ENCODE measurements around the gene ZNRF1. TPM values are rescaled to one million over a fixed set of nuclear protein-coding genes. Genes with fewer than 3 reads are reported as not detected.

ZNRF1 gene
- total RNA-seq (15.2 TPM), polyA plus RNA-seq (ENCODE audit: insufficient read depth in 1 of 8, insufficient read length in 8 of 8, low replicate concordance in 1 of 8) (10 to 100 TPM; 36.0 to 47.0 (median 45.5) TPM)
- long read RNA-seq, donor 1, full-length matches to known transcripts = 10 of 10 reads
- long read RNA-seq, donor 1, partial matches to known transcripts = 0 of 10 reads
- long read RNA-seq, donor 1, other reads (novel, unspliced or antisense) = 0 of 10 reads
- long read RNA-seq, donor 2, full-length matches to known transcripts = 3 of 3 reads
- long read RNA-seq, donor 2, partial matches to known transcripts = 0 of 3 reads
- long read RNA-seq, donor 2, other reads (novel, unspliced or antisense) = 0 of 3 reads
- long read RNA-seq, donor 3, full-length matches to known transcripts = 27 of 38 reads
- long read RNA-seq, donor 3, partial matches to known transcripts = 11 of 38 reads
- long read RNA-seq, donor 3, other reads (novel, unspliced or antisense) = 0 of 38 reads
- long read RNA-seq, donor 4, full-length matches to known transcripts = 18 of 18 reads
- long read RNA-seq, donor 4, partial matches to known transcripts = 0 of 18 reads
- long read RNA-seq, donor 4, other reads (novel, unspliced or antisense) = 0 of 18 reads
- long read RNA-seq, donor 5, full-length matches to known transcripts = 32 of 48 reads
- long read RNA-seq, donor 5, partial matches to known transcripts = 16 of 48 reads
- long read RNA-seq, donor 5, other reads (novel, unspliced or antisense) = 0 of 48 reads
- long read RNA-seq, donor 6, full-length matches to known transcripts = 38 of 47 reads
- long read RNA-seq, donor 6, partial matches to known transcripts = 9 of 47 reads
- long read RNA-seq, donor 6, other reads (novel, unspliced or antisense) = 0 of 47 reads
- long read RNA-seq, donor 7, full-length matches to known transcripts = 22 of 36 reads
- long read RNA-seq, donor 7, partial matches to known transcripts = 14 of 36 reads
- long read RNA-seq, donor 7, other reads (novel, unspliced or antisense) = 0 of 36 reads
- long read RNA-seq, donor 8, full-length matches to known transcripts = 13 of 13 reads
- long read RNA-seq, donor 8, partial matches to known transcripts = 0 of 13 reads
- long read RNA-seq, donor 8, other reads (novel, unspliced or antisense) = 0 of 13 reads
- long read RNA-seq, donor 9, full-length matches to known transcripts = 32 of 40 reads
- long read RNA-seq, donor 9, partial matches to known transcripts = 8 of 40 reads
- long read RNA-seq, donor 9, other reads (novel, unspliced or antisense) = 0 of 40 reads
- long read RNA-seq, donor 10, full-length matches to known transcripts = 25 of 25 reads
- long read RNA-seq, donor 10, partial matches to known transcripts = 0 of 25 reads
- long read RNA-seq, donor 10, other reads (novel, unspliced or antisense) = 0 of 25 reads
- long read RNA-seq, donor 11, full-length matches to known transcripts = 29 of 29 reads
- long read RNA-seq, donor 11, partial matches to known transcripts = 0 of 29 reads
- long read RNA-seq, donor 11, other reads (novel, unspliced or antisense) = 0 of 29 reads

GRCh38 chr16:74998481-74999218, at the start of gene ZNRF1:
TSS of gene ZNRF1 (plus strand) at chr16:74999024. CDS start at chr16:74999672, 648 bp downstream.
- H3K27ac ChIP-seq (ENCODE audit: low read length) = peak within 1 kb of the TSS; percentile 81
- WGBS (ENCODE audit: insufficient coverage) = under 1% methylated on average over 65 of the region's 73 CpGs
- no peaks in the 10 kb centered on the region for H3K9me3 ChIP-seq (replicated peaks; ENCODE audit: control insufficient read depth, low read depth, low read length)
- peak; percentile 94 for DNase-seq
- H3K4me1 ChIP-seq (ENCODE audit: control insufficient read depth, insufficient read depth, low read length) = peaks cover 24% of the 10 kb centered on the region
- H3K4me3 ChIP-seq (ENCODE audit: low read length) = peak within 1 kb of the TSS; percentile 83
- no peaks in the 10 kb centered on the region for H3K27me3 ChIP-seq (ENCODE audit: control insufficient read depth, insufficient read depth, low read length)
- H3K36me3 ChIP-seq (ENCODE audit: control insufficient read depth, insufficient read depth, low read length) = peaks cover 3% of the 10 kb centered on the region

- H3K36me3 ChIP-seq (ENCODE audit: control insufficient read depth, insufficient read depth, low read length) = peaks cover 59% of the 10 kb centered on the region
- H3K4me1 ChIP-seq (ENCODE audit: control insufficient read depth, insufficient read depth, low read length) = no peaks in the 10 kb centered on the region
- H3K4me3 ChIP-seq (ENCODE audit: low read length) = no peak overlapping the region
- DNase-seq = no peak
- WGBS (ENCODE audit: insufficient coverage) = 86% methylated on average over 2 of the region's 3 CpGs
- no peaks in the 10 kb centered on the region for H3K27me3 ChIP-seq (ENCODE audit: control insufficient read depth, insufficient read depth, low read length)
- H3K27ac ChIP-seq (ENCODE audit: low read length) = no peak overlapping the region
- no peaks in the 10 kb centered on the region for H3K9me3 ChIP-seq (replicated peaks; ENCODE audit: control insufficient read depth, low read depth, low read length)
Measured at GRCh38 chr16:74949309-74949708, 49.5 kb upstream of the ZNRF1 start.

GRCh38 chr16:74950511-74950910, 48.3 kb upstream of the ZNRF1 start:
- 83% methylated on average over 1 of the region's 7 CpGs for WGBS (ENCODE audit: insufficient coverage)

GRCh38 chr16:74951206-74951605, 47.6 kb upstream of the ZNRF1 start:
- Histone ChIP-seq H3K27me3 (ENCODE audit: control insufficient read depth, insufficient read depth, low read length) (no peaks in the 10 kb centered on the region), H3K4me1 (ENCODE audit: control insufficient read depth, insufficient read depth, low read length) (no peaks in the 10 kb centered on the region), H3K36me3 (ENCODE audit: control insufficient read depth, insufficient read depth, low read length) (peaks cover 63% of the 10 kb centered on the region), H3K9me3 (replicated peaks; ENCODE audit: control insufficient read depth, low read depth, low read length) (no peaks in the 10 kb centered on the region), H3K27ac (ENCODE audit: low read length) (no peak overlapping the region), H3K4me3 (ENCODE audit: low read length) (no peak overlapping the region)
- no peak for DNase-seq
- WGBS (ENCODE audit: insufficient coverage) = 92% methylated on average over 9 of the region's 11 CpGs

More at GRCh38 chr16:74950511-74950910, 48.3 kb upstream of the ZNRF1 start:
- no peak for DNase-seq
- Histone ChIP-seq H3K4me1 (ENCODE audit: control insufficient read depth, insufficient read depth, low read length) (no peaks in the 10 kb centered on the region), H3K27me3 (ENCODE audit: control insufficient read depth, insufficient read depth, low read length) (no peaks in the 10 kb centered on the region), H3K9me3 (replicated peaks; ENCODE audit: control insufficient read depth, low read depth, low read length) (no peaks in the 10 kb centered on the region), H3K27ac (ENCODE audit: low read length) (no peak overlapping the region), H3K4me3 (ENCODE audit: low read length) (no peak overlapping the region), H3K36me3 (ENCODE audit: control insufficient read depth, insufficient read depth, low read length) (peaks cover 60% of the 10 kb centered on the region)

- no peaks in the 10 kb centered on the region for H3K9me3 ChIP-seq (replicated peaks; ENCODE audit: control insufficient read depth, low read depth, low read length)
- DNase-seq = no peak
- no peaks in the 10 kb centered on the region for H3K27me3 ChIP-seq (ENCODE audit: control insufficient read depth, insufficient read depth, low read length)
- WGBS (ENCODE audit: insufficient coverage) = 53% methylated on average over 3 of the region's 4 CpGs
- no peak overlapping the region for H3K4me3 ChIP-seq (ENCODE audit: low read length)
- H3K27ac ChIP-seq (ENCODE audit: low read length) = no peak overlapping the region
- no peaks in the 10 kb centered on the region for H3K4me1 ChIP-seq (ENCODE audit: control insufficient read depth, insufficient read depth, low read length)
- H3K36me3 ChIP-seq (ENCODE audit: control insufficient read depth, insufficient read depth, low read length) = peaks cover 63% of the 10 kb centered on the region
Measured at GRCh38 chr16:74951681-74952080, 47.1 kb upstream of the ZNRF1 start.

- no peaks in the 10 kb centered on the region for H3K4me1 ChIP-seq (ENCODE audit: control insufficient read depth, insufficient read depth, low read length)
- H3K27ac ChIP-seq (ENCODE audit: low read length) = no peak overlapping the region
- no peaks in the 10 kb centered on the region for H3K9me3 ChIP-seq (replicated peaks; ENCODE audit: control insufficient read depth, low read depth, low read length)
- DNase-seq = no peak
- H3K36me3 ChIP-seq (ENCODE audit: control insufficient read depth, insufficient read depth, low read length) = peaks cover 49% of the 10 kb centered on the region
- 94% methylated on average over 4 of the region's 4 CpGs for WGBS (ENCODE audit: insufficient coverage)
- no peaks in the 10 kb centered on the region for H3K27me3 ChIP-seq (ENCODE audit: control insufficient read depth, insufficient read depth, low read length)
- H3K4me3 ChIP-seq (ENCODE audit: low read length) = no peak overlapping the region
Measured at GRCh38 chr16:74954763-74955162, 44.1 kb upstream of the ZNRF1 start.

- 100% methylated on average over 4 of the region's 10 CpGs for WGBS (ENCODE audit: insufficient coverage)
- Histone ChIP-seq H3K9me3 (replicated peaks; ENCODE audit: control insufficient read depth, low read depth, low read length) (no peaks in the 10 kb centered on the region), H3K27me3 (ENCODE audit: control insufficient read depth, insufficient read depth, low read length) (no peaks in the 10 kb centered on the region), H3K36me3 (ENCODE audit: control insufficient read depth, insufficient read depth, low read length) (peaks cover 3% of the 10 kb centered on the region), H3K27ac (ENCODE audit: low read length) (no peak overlapping the region), H3K4me3 (ENCODE audit: low read length) (no peak overlapping the region), H3K4me1 (ENCODE audit: control insufficient read depth, insufficient read depth, low read length) (no peaks in the 10 kb centered on the region)
- DNase-seq = no peak
Measured at GRCh38 chr16:74973304-74973703, 25.5 kb upstream of the ZNRF1 start.

- Histone ChIP-seq H3K27ac (ENCODE audit: low read length) (no peak overlapping the region), H3K9me3 (replicated peaks; ENCODE audit: control insufficient read depth, low read depth, low read length) (no peaks in the 10 kb centered on the region), H3K36me3 (ENCODE audit: control insufficient read depth, insufficient read depth, low read length) (peaks cover 5% of the 10 kb centered on the region), H3K27me3 (ENCODE audit: control insufficient read depth, insufficient read depth, low read length) (no peaks in the 10 kb centered on the region), H3K4me3 (ENCODE audit: low read length) (no peak overlapping the region), H3K4me1 (ENCODE audit: control insufficient read depth, insufficient read depth, low read length) (no peaks in the 10 kb centered on the region)
- WGBS (ENCODE audit: insufficient coverage) = no CpG with 5 or more reads among the region's 5 CpGs
- DNase-seq = no peak
Measured at GRCh38 chr16:74975591-74975990, 23.2 kb upstream of the ZNRF1 start.

- Histone ChIP-seq H3K36me3 (ENCODE audit: control insufficient read depth, insufficient read depth, low read length) (peaks cover 2% of the 10 kb centered on the region), H3K4me3 (ENCODE audit: low read length) (no peak overlapping the region), H3K27ac (ENCODE audit: low read length) (no peak overlapping the region), H3K9me3 (replicated peaks; ENCODE audit: control insufficient read depth, low read depth, low read length) (no peaks in the 10 kb centered on the region), H3K27me3 (ENCODE audit: control insufficient read depth, insufficient read depth, low read length) (no peaks in the 10 kb centered on the region), H3K4me1 (ENCODE audit: control insufficient read depth, insufficient read depth, low read length) (peaks cover 9% of the 10 kb centered on the region)
- no CpG with 5 or more reads among the region's 1 CpG for whole genome bisulfite sequencing (ENCODE audit: insufficient coverage)
- no peak for DNase-seq
Measured at GRCh38 chr16:74982256-74982655, 16.6 kb upstream of the ZNRF1 start.

Data from muscle of leg (tissue), 16 donors.